M059J (cell line): Measurements from ENCODE around the gene SCAI. TPM values are rescaled to one million over a fixed set of nuclear protein-coding genes. Genes with fewer than 3 reads are reported as not detected.
"Not testable (repeated sequence)": the region's sequence is repeated elsewhere in the genome, so short reads cannot be mapped to it uniquely, and the experiment has no call there.

Experiments
- DNase-seq: peaks from one replicate; pipeline ENCODE4 v3.0.0-alpha.2; 2012; ENCODE audit warnings: low read depth
- total RNA-seq: library from RNA; depleted of rRNA; stranded (reverse); fragments of >200 nt; shearing (Covaris generic); gene quantifications from 2 replicates; pipeline ENCODE4 v1.2.3, GENCODE V29; 2014

The SCAI gene
- total RNA-seq, 1 experiment from 2014 or later, result 3.0 TPM

DNA sequence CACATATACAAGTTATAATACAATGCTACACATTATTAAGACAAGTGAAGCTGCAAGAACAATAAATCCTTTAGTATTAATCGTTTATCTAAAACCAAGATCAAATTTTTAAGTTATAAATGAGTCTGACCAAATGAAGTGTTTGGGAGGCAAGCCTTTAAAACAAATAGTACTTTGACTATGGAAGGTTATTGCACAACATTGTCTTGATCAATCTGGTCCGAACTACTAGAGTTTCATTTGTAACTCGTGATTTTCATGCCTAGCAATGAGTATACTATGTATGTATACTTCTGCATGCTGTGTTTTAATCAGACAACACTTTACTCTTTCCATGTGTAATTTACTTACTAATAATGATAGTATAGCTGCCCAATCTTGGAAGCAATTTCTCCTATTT, 115.3 kb downstream of the SCAI start:
- no peak for DNase-seq

DNA sequence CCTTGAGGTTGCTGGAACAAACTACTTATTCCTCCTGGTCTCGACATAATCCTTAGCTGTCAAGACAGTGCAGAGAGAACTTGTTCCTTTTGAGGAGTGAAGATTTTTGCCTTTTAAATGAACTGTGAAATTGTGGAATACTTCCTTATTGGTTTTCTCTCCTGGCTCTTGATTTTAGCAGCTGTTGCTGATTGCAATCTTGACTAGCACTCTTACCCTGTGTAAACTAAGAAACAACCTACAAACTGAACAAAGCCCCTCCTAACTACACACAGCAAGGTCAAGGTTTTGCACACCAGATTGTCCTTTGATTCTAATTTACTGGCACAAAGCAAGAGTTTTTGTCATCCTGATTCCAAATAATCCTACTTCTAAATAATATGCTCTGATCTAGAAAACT, 118.4 kb downstream of the SCAI start:
- DNase-seq, result no peak

DNA sequence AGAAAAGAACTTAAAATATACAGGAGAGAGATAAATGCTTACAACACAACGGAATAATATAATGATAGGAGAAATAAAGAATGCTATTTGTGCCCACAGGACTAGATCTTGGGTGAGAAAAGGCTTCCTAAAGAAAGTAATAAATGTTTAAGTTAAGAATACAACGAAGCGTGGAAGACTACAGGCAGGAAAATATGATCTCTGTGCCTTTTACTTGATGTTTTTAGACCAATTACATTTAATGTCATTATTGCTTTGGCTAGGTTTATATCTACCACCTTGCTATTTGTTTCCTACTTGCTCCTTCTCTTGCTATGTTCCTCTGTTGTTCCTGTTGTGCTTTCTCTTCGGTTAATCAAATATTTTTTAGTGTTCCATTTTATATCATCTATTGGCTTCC, 122.3 kb downstream of the SCAI start:
- no peak for DNase-seq

DNA sequence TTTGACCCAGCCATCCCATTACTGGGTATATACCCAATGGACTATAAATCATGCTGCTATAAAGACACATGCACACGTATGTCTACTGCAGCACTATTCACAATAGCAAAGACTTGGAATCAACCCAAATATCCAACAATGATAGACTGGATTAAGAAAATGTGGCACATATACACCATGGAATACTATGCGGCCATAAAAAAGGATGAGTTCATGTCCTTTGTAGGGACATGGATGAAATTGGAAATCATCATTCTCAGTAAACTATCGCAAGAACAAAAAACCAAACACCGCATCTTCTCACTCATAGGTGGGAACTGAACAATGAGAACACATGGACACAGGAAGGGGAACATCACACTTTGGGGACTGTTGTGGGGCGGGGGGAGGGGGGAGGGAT, 127.7 kb downstream of the SCAI start:
- DNase-seq, result not testable (repeated sequence)

DNA sequence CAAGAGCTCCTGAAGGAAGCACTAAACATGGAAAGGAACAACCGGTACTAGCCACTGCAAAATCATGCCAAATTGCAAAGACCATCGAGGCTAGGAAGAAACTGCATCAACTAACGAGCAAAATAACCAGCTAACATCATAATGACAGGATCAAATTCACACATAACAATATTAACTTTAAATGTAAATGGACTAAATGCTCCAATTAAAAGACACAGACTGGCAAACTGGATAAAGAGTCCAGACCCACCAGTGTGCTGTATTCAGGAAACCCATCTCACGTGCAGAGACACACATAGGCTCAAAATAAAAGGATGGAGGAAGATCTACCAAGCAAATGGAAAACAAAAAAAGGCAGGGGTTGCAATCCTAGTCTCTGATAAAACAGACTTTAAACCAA, 131.3 kb downstream of the SCAI start:
- not testable (repeated sequence) for DNase-seq

DNA sequence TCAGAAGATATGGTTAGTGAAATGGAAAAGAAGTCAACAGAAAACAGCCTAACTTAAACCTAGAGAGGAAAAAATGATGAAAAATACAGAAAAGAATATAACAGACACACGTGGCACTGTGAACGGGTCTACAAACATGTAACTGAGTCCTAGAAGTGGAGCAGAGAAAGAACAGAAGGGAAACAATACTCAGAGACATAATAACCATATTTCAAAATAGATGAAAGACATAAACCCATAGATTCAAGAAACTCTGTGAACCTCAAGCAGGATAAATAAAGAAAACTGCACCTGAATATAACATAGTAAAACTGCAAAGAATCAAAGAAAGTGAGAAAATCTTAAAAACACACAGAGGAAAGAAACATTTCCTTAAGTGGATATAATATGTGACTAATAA, 134.7 kb downstream of the SCAI start:
- DNase-seq, result no peak

DNA sequence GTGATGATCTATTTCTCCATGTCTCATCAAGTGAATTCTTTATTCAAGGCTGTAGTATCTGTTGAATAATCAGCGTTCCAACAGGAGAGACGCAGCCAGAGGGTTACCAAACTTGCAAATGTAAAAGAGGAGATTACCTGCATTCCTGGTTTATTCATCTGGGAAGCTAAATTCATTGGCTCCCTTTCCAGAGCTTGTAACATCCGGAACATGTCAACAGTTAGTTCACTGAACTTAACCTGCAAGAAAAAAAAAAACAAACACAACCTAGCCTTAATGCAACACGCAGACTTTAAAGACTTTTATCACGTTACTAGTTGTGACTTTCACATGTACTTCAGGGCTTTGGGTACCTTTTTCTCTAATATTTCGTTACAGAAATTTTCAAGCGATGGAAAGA, 140.0 kb downstream of the SCAI start:
- no peak for DNase-seq

DNA sequence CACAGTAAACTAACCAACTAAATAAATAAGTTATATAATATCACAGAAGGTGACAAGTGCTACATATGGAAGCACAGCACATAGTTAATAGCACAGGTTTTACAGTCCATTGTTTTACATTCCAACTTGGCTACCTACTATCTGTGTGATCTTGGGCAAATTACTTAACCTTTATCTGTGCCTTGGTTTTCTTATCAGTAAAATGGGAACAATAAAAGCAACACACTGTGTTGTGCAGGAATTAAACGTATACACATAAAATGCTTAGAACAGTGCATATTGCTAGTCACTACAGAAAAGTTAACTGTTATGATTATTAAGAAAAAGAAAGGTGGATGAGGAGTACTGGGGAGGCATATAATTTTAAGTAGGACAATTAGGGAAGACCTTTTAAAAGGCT, 159.6 kb downstream of the SCAI start:
- no peak for DNase-seq

DNA sequence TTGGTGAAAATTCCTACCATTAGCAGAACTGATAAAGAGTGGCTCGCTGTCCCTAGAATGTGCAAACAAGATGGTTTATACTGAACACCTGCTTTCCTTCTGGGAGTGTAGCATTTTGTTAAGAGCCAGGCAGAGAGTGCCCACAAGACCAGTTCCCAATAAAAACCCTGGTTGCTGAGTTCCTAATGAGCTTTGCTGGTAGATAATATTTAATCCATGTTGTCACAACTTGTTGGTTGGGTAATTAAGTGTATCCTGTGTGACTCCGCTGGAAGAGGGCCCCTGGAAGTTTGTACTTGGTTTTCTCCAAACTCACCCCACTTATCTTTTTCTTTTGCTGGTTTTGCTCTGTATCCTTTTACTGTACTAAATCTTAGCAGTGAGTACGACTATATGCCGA, 162.9 kb downstream of the SCAI start:
- DNase-seq, result no peak

DNA sequence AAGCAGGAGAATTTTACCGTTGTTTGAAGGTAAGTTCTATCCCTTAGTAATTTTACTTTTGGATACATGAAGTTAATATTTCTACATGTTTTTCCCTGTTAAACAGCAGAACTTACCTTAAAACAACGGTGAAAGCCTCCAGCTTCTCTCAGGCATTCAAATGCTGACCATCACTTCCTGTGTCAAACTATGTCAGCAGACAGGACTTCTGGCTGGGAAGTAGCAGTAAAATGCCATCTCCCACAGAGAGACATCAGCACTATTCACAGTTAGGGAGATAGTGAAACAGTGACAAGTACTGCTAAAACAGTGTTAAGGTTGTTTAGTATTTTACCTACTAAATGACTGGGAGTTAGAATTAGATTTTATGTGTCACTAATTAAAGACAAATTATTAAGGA, 168.2 kb downstream of the SCAI start:
- DNase-seq, result no peak

DNA sequence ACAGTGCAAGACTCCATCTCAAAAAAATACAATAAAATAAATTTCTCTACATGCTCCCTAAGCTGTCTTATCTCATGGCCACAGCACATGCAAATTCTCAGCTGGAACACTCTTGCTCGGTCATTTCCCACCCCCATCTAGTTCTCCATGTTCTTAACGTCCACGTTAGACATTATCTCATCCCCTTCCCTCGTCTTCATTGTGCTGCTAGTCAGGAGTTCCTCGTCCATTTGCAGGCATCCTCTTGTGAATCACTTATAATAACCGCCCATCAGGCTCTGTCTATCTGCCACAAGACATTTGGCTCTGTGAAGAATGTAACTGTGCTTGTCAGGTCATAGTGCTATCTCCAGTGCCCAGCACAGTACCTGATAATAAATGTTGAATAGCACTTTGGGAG, 169.5 kb downstream of the SCAI start:
- no peak for DNase-seq

DNA sequence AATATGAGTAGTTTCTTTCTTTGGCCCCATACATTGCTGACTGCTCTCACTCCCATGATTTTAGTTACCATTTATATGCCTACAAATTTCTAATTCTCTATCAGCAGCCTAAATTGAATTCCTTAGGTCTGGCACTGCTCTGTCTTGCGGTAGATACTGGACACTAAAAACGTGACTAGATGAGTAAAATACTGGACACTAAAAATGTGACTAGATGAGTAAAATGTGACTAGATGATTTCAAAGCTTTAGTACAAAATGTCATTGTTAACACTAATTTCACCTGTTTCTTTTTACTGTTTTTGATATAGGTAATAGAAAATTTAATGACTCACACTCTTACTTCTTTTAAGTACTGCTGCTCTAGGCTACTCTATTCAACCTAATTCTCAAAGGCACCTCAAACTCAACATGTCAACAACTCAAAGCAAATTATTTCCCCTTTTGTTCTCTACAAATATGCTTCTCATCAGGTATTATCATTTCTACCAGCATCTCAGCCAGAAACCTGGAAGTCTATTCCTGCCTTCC, 171.0 kb downstream of the SCAI start:
- DNase-seq, result no peak

DNA sequence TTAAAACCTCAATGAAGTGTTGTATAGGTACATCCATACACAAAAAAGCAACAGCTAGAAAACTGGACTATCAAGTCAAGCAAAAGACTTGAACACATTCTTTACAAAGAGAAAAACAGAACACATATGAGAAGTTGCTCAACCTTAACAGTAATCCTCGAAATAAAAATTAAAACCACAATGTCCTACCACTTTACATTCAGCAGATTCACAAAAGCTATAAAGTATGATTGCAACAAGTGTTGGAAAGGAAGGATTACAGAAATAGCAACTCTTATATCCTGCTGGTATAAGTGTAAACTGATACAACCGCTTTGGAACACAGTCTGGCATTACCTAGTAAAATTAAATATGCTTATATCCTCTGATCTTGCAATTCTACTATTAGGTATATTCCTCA, 173.9 kb downstream of the SCAI start:
- DNase-seq, result no peak

DNA sequence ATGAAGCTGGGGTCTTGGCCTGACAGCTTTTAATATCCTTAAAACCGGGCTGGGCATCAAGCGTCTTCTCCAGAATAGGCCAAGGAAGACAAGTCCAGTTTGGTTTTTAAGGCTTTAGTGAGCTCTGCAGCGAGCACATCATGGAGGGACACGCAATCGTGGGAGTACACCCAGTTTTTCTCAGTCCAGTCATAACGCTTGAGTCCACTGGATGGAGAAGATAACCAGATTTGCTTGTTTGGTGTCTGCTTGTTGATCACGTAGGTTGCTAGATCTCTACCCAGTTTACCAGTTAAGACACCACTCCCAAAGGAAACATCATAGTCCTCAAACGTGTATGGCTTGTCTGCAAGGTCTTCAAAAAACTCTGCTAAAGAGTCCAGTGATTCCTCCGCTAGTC, 175.1 kb downstream of the SCAI start:
- no peak for DNase-seq

DNA sequence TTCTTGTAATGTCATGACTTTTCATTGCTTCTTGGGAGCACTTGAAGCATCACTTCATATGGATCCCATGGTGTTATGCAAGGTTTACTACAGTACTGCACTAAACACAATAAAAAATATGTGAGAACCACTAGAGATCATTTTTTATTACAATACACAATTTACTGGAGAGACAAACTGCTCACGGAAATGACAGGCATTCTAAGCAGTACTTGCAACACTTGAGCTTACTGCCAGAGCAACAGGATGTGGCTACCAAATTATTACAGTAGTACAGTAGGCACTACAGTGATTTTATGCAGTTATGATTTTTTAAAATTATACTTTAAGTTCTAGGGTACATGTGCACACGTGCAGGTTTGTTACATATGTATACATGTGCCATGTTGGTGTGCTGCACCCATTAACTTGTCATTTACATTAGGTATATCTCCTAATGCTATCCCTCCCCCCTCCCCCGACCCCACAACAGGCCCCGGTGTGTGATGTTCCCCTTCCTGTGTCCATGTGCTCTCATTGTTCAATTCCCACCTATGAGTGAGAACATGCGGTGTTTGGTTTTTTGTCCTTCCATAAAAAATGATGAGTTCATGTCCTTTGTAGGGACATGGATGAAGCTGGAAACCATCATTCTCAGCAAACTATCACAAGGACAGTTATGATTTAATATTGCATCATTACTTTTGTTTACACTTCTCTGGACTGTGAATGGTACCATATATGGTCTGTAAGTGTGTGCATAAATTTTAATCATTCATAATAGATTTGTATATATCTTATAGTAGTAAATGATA, 177.4 kb downstream of the SCAI start:
- not testable (repeated sequence) for DNase-seq

DNA sequence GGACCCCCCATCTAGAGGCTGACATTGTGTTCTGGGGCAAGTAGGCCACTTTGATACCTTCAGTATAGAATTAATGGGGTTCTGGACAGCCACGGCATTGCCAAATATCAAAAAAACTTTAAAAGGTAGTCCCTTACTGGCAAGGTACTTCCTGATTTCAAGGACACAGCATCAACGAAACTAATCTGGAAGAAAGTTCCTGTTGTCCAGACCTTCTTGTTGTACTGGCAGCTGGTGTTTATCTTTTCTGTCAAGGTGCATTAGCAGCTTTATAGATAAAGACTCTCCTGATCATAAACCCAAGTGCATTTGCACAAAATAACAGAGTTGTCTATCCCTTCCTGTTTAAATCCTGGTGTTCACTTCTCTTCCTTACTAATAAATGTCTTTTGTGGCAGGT, 178.7 kb downstream of the SCAI start:
- no peak for DNase-seq

DNA sequence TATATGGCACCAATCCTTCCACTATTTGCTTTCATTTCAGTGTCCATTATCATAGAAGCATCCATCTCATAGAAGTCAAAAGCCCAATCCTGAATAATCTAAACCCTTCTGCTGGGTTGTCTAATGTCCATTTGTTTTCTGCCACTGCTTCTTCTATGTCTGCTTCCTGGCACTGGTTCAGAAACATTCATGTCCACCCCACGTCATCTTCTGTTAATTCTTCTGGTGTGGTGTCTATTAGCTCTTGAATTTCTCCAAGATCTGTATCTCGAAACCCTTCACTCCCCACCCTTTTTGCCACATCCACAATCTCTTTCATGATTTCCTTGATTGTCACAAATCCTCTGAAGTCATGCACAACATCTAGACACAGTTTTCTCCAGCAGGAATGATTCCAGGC, 179.3 kb downstream of the SCAI start:
- DNase-seq, result no peak

DNA sequence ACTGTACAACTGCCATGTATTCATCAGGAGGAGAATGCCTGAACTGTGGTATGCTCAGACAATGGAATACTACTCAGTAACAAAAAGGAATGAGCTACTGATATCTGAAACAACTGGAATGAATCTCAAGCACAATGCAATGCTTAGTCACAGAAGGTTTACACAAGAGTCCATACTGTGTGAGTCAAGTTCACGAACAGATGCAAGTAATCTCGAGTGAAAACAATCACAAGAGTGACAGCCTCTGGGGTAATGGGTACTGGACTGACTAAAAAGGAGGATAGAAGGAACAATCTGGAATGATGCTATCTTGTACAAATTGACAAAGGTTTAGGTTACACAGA, 182.9 kb downstream of the SCAI start:
- DNase-seq, result no peak

DNA sequence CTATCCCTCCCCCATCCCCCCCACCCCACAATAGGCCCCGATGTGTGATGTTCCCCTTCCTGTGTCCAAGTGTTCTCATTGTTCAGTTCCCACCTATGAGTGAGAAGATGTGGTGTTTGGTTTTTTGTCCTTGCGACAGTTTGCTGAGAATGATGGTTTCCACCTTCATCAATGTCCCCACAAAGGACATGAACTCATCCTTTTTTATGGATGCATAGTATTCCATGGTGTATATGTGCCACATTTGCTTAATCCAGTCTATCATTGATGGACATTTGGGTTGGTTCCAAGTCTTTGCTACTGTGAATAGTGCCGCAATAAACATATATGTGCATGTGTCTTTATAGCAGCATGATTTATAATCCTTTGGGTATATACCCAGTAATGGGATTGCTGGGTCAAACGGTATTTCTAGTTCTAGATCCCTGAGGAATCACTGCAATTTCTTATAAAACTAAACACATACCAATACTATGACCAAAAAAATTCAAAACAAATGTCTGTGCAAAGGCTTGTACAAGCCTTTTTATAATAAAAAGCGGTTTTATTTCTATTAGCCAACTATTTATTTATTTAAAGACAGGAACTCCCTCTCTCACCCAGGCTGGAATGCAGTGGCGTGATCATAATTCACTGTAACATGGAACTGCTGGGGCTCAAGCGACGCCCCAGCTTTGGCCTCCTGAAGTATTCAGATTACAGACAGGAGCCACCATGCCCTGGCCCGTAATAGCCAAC, 183.5 kb downstream of the SCAI start:
- DNase-seq, result peak; percentile 7

DNA sequence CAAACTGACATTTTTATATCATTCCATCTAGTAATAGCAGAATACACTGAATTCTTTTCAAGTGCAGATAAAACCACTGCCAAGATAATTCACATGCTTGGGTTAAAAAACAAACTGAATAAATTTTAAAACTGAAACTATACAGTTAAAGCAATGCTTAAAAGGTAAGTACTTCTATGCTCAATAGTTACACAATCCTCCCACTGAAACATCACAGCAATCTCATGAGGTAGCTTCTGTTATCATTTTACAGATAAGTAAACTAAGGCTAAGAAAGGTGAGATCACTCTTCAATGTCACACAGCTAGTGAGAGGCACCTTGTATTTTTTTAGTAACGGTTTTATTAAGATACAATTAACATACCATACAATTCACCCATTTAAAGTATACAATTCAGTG, 189.1 kb downstream of the SCAI start:
- no peak for DNase-seq

DNA sequence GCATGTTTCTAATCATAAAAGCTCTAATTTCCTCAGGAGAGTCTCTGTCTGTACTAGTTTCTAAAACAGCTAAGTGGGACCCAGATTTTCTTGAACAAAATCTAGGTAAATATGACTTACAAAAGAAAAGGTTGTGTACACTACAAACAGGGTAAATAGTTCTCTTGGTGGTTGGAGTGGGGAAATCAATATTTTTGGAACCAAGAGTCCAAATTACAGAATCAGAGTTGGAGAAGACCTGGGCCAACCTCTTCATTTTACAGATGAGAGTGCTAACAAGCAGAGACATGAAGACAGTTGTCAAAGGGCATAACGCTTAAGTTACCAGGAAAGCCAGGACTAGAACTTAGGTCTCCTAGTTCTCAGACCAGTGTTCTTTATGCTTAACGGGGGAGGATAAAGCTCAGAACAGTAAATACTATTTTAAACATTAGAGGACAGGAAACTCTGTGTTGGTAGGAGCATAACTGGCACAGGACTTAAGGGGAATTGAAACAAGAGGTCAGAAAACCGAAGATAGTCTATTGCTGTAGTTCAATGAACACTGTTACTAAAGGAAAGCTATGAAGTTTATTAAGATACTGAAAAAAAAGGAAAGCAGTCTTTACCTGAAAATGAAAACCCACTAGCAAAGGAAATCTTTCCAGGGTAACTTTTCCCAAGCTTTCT, 193.1 kb downstream of the SCAI start:
- no peak for DNase-seq

DNA sequence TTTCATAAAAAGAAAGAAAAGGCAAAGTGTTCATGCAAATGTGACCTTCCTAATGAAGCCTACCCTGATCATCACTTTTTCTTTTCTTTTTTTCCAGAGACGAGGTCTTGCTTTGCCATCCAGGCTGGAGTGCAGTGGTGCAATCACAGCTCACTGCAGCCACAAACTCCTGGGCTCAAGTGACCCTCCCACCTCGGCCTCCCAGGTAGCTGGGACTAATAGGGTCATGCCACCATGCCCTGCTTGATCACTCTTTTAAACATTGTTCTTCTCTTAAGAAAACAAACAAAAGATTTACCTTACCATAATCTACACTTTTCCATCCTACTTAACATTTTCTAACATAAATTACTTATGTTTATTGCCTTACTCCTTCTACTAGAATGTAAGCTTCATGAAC, 193.9 kb downstream of the SCAI start:
- DNase-seq, result no peak
